Measurements from ENCODE around the gene TMEM201. TPM values are rescaled to one million over a fixed set of nuclear protein-coding genes. Genes with fewer than 3 reads are reported as not detected.

TMEM201 gene
- total RNA-seq, 3 donors from 2014 or later (not counting 1 experiment from before 2014, with no cell fraction given): 7.3 to 10.2 (median 8.8) TPM

DNA sequence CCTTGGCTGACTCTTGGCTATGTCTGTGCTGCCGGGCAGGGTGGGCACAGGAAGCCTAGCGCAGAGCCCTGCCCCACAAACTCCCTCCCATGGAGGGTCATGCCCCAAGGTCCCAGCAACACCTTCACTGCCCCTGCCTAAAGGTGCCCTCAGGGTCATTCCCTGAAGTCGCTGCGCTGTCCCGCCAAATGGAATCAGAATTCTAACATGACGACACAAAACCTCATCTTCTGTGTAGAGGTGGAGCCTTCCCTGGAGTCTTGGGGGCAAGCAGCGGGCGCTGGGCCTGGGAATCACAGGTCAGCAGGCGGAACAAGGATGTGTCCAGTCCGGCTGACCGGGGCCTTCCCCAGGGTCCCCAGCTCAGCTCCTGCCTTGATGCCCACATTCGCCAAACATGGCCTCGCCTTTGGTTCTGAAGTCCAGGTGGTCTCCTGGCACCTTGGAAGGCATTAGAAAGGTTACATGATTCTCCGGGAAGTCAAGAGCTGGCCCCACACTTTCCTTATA is 17.3 kb downstream of the TMEM201 start:
- Histone ChIP-seq H3K4me3 (ENCODE audit: low read length) (no peak overlapping the region), H3K27ac (ENCODE audit: low read length) (no peak overlapping the region), H3K36me3 (ENCODE audit: control insufficient read depth, insufficient read depth, low read length) (peaks cover 22% of the 10 kb centered on the region), H3K9me3 (ENCODE audit: control insufficient read depth, insufficient read depth, low read length) (no peaks in the 10 kb centered on the region), H3K27me3 (ENCODE audit: control insufficient read depth, insufficient read depth, low read length) (no peaks in the 10 kb centered on the region), H3K4me1 (ENCODE audit: control insufficient read depth, insufficient read depth, low read length) (no peaks in the 10 kb centered on the region)
- TF ChIP-seq, protein P1, sequence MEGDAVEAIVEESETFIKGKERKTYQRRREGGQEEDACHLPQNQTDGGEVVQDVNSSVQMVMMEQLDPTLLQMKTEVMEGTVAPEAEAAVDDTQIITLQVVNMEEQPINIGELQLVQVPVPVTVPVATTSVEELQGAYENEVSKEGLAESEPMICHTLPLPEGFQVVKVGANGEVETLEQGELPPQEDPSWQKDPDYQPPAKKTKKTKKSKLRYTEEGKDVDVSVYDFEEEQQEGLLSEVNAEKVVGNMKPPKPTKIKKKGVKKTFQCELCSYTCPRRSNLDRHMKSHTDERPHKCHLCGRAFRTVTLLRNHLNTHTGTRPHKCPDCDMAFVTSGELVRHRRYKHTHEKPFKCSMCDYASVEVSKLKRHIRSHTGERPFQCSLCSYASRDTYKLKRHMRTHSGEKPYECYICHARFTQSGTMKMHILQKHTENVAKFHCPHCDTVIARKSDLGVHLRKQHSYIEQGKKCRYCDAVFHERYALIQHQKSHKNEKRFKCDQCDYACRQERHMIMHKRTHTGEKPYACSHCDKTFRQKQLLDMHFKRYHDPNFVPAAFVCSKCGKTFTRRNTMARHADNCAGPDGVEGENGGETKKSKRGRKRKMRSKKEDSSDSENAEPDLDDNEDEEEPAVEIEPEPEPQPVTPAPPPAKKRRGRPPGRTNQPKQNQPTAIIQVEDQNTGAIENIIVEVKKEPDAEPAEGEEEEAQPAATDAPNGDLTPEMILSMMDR (IDR thresholded peaks at IDR 0.05): no peak
- H3K9me3 Mint-ChIP-seq: no peaks in the 10 kb centered on the region
- no peaks in the 10 kb centered on the region for H3K4me1 Mint-ChIP-seq
- H3K4me3 Mint-ChIP-seq: no peak overlapping the region
- DNase-seq: no peak
- H3K27me3 Mint-ChIP-seq (ENCODE audit: low read depth in 2 of 2): no peaks in the 10 kb centered on the region
- intact Hi-C loops (cut with micrococcal nuclease): no loop called here
- H3K36me3 Mint-ChIP-seq: no peaks in the 10 kb centered on the region
- ATAC-seq: no peak
- 96% methylated on average over 14 of the region's 14 CpGs for WGBS (ENCODE audit: insufficient coverage)
- H3K27ac Mint-ChIP-seq: no peak overlapping the region

DNA sequence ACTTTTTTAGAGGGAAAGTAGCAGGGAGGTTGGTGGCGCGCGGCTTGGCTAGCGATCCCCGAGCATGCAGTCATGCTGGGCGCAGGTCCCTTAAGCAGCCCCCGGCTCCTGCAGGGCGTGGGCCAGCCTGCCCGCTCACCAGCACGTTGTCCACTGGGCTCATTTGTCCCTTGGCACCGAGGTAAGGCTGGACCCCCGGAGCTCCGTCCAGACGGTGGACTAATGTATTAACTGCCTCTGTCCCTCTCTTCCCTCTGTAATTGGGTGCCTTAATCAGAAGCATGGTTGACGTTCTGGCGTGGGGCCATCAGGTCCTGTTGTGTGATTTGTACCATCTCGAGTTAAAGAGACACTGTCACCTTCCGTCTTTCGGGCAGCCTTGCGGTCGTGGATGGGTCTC is 17.7 kb downstream of the TMEM201 start:
- H3K9me3 Mint-ChIP-seq: no peaks in the 10 kb centered on the region
- H3K27ac Mint-ChIP-seq: no peak overlapping the region
- intact Hi-C loops (cut with micrococcal nuclease): no loop called here
- no peaks in the 10 kb centered on the region for H3K27me3 ChIP-seq (ENCODE audit: control insufficient read depth, insufficient read depth, low read length)
- no peaks in the 10 kb centered on the region for H3K27me3 Mint-ChIP-seq (ENCODE audit: low read depth in 2 of 2)
- no peaks in the 10 kb centered on the region for H3K36me3 Mint-ChIP-seq
- 97% methylated on average over 21 of the region's 21 CpGs for WGBS (ENCODE audit: insufficient coverage)
- H3K4me3 ChIP-seq (ENCODE audit: low read length): no peak overlapping the region
- H3K9me3 ChIP-seq (ENCODE audit: control insufficient read depth, insufficient read depth, low read length): no peaks in the 10 kb centered on the region
- no peak for ATAC-seq
- H3K36me3 ChIP-seq (ENCODE audit: control insufficient read depth, insufficient read depth, low read length): peaks cover 17% of the 10 kb centered on the region
- DNase-seq: no peak
- H3K4me3 Mint-ChIP-seq: no peak overlapping the region
- H3K4me1 ChIP-seq (ENCODE audit: control insufficient read depth, insufficient read depth, low read length): no peaks in the 10 kb centered on the region
- TF ChIP-seq, protein P1 (IDR thresholded peaks at IDR 0.05): no peak
- H3K27ac ChIP-seq (ENCODE audit: low read length): no peak overlapping the region
- no peaks in the 10 kb centered on the region for H3K4me1 Mint-ChIP-seq

GRCh38 chr1:9606948-9607347 is 18.2 kb downstream of the TMEM201 start:
- no peaks in the 10 kb centered on the region for H3K27me3 ChIP-seq (ENCODE audit: control insufficient read depth, insufficient read depth, low read length)
- ATAC-seq (no peak), DNase-seq (no peak)
- H3K27ac ChIP-seq (ENCODE audit: low read length): no peak overlapping the region
- H3K27ac Mint-ChIP-seq: no peak overlapping the region
- no peak overlapping the region for H3K4me3 ChIP-seq (ENCODE audit: low read length)
- H3K36me3 ChIP-seq (ENCODE audit: control insufficient read depth, insufficient read depth, low read length): peaks cover 13% of the 10 kb centered on the region
- no peaks in the 10 kb centered on the region for H3K9me3 Mint-ChIP-seq
- H3K9me3 ChIP-seq (ENCODE audit: control insufficient read depth, insufficient read depth, low read length): no peaks in the 10 kb centered on the region
- H3K27me3 Mint-ChIP-seq (ENCODE audit: low read depth in 2 of 2): no peaks in the 10 kb centered on the region
- TF ChIP-seq, protein P1 (IDR thresholded peaks at IDR 0.05): no peak
- no peak overlapping the region for H3K4me3 Mint-ChIP-seq
- H3K36me3 Mint-ChIP-seq: no peaks in the 10 kb centered on the region
- no peaks in the 10 kb centered on the region for H3K4me1 ChIP-seq (ENCODE audit: control insufficient read depth, insufficient read depth, low read length)
- H3K4me1 Mint-ChIP-seq: no peaks in the 10 kb centered on the region
- 94% methylated on average over 10 of the region's 10 CpGs for WGBS (ENCODE audit: insufficient coverage)
- intact Hi-C loops (cut with micrococcal nuclease): no loop called here

GRCh38 chr1:9607352-9607751 is 18.6 kb downstream of the TMEM201 start:
- Histone ChIP-seq H3K9me3 (ENCODE audit: control insufficient read depth, insufficient read depth, low read length) (no peaks in the 10 kb centered on the region), H3K36me3 (ENCODE audit: control insufficient read depth, insufficient read depth, low read length) (peaks cover 9% of the 10 kb centered on the region), H3K27ac (ENCODE audit: low read length) (no peak overlapping the region), H3K4me3 (ENCODE audit: low read length) (no peak overlapping the region), H3K27me3 (ENCODE audit: control insufficient read depth, insufficient read depth, low read length) (no peaks in the 10 kb centered on the region), H3K4me1 (ENCODE audit: control insufficient read depth, insufficient read depth, low read length) (no peaks in the 10 kb centered on the region)
- Mint-ChIP-seq H3K27me3 (ENCODE audit: low read depth in 2 of 2) (no peaks in the 10 kb centered on the region), H3K4me1 (no peaks in the 10 kb centered on the region), H3K9me3 (no peaks in the 10 kb centered on the region), H3K36me3 (no peaks in the 10 kb centered on the region), H3K4me3 (no peak overlapping the region), H3K27ac (no peak overlapping the region)
- WGBS (ENCODE audit: insufficient coverage): 95% methylated on average over 19 of the region's 19 CpGs
- ATAC-seq: no peak
- DNase-seq: no peak
- intact Hi-C loops (cut with micrococcal nuclease): no loop called here
- TF ChIP-seq, protein P1 (IDR thresholded peaks at IDR 0.05): no peak
